Skeletal muscle tissue (tissue), 4 donors: ENCODE results near the gene PIGS. TPM values are rescaled to one million over a fixed set of nuclear protein-coding genes. Genes with fewer than 3 reads are reported as not detected.

Experiments
- H3K27ac ChIP-seq: one replicate; pipeline ENCODE4 v1.7.0; 2013; ENCODE audit warnings: mild to moderate bottlenecking, low read depth, low read length, inconsistent platforms
- H3K27me3 ChIP-seq, 3 donors: one replicate each; pipeline ENCODE4 v1.7.0; 2013; ENCODE audit warnings: low read length in 3 of 3; ENCODE audit not compliant: control insufficient read depth in 3 of 3, insufficient read depth in 3 of 3
- H3K36me3 ChIP-seq, 3 donors: one replicate each; pipeline ENCODE4 v1.7.0; 2013; ENCODE audit warnings: low read length in 3 of 3; ENCODE audit not compliant: control insufficient read depth in 3 of 3, insufficient read depth in 3 of 3
- H3K4me1 ChIP-seq, 3 donors: one replicate each; pipeline ENCODE4 v1.7.0; 2013; ENCODE audit warnings: low read length in 3 of 3, mild to moderate bottlenecking in 3 of 3; ENCODE audit not compliant: control insufficient read depth in 3 of 3, insufficient read depth in 3 of 3
- H3K4me3 ChIP-seq, 3 donors: one replicate each; pipeline ENCODE4 v1.7.0; 2013; ENCODE audit warnings: low read length in 3 of 3
- H3K9ac ChIP-seq, 3 donors: one replicate each; pipeline ENCODE4 v1.7.0; 2013; ENCODE audit warnings: low read length in 3 of 3, mild to moderate bottlenecking in 3 of 3, moderate library complexity in 2 of 3, low read depth in 1 of 3
- H3K9me3 ChIP-seq, 3 donors: one replicate each; pipeline ENCODE4 v1.7.0; 2013; ENCODE audit warnings: low read length in 3 of 3; ENCODE audit not compliant: control insufficient read depth in 3 of 3
- total RNA-seq: library from RNA; depleted of rRNA; stranded (reverse); fragments of >200 nt; gene quantifications from one replicate; pipeline ENCODE4 v1.2.3, GENCODE V29; 2014
- donor health status: Osteomylitis.

Gene PIGS
- total RNA-seq, 1 donor from 2014 or later, result 19.3 TPM

- Histone ChIP-seq H3K4me3 (no peak overlapping the region), H3K9me3 (no peaks in the 10 kb centered on the region), H3K9ac (no peak overlapping the region), H3K4me1 (no peaks in the 10 kb centered on the region), H3K27ac (no peak overlapping the region), H3K27me3 (peaks cover 0 to 9% (median 4%) of the 10 kb centered on the region in 3 donors), H3K36me3 (no peaks in the 10 kb centered on the region)
Measured at GRCh38 chr17:28532050-28532960, 39.0 kb downstream of the PIGS start.

- Histone ChIP-seq H3K4me3 (no peak overlapping the region), H3K36me3 (no peaks in the 10 kb centered on the region), H3K27ac (no peak overlapping the region), H3K9me3 (no peaks in the 10 kb centered on the region), H3K9ac (no peak overlapping the region), H3K27me3 (peaks cover 0 to 9% (median 4%) of the 10 kb centered on the region in 3 donors), H3K4me1 (no peaks in the 10 kb centered on the region)
Measured at GRCh38 chr17:28530926-28531325, 40.4 kb downstream of the PIGS start.

GRCh38 chr17:28530250-28530649, 41.1 kb downstream of the PIGS start:
- H3K4me3 ChIP-seq, result no peak overlapping the region
- H3K27ac ChIP-seq, result no peak overlapping the region
- H3K27me3 ChIP-seq, result peaks cover 0 to 9% (median 4%) of the 10 kb centered on the region in 3 donors
- H3K9me3 ChIP-seq, result no peaks in the 10 kb centered on the region
- no peaks in the 10 kb centered on the region for H3K36me3 ChIP-seq
- no peak overlapping the region for H3K9ac ChIP-seq
- no peaks in the 10 kb centered on the region for H3K4me1 ChIP-seq

- H3K27me3 ChIP-seq, result peaks cover 0 to 9% (median 4%) of the 10 kb centered on the region in 3 donors
- no peak overlapping the region for H3K4me3 ChIP-seq
- no peaks in the 10 kb centered on the region for H3K4me1 ChIP-seq
- H3K9ac ChIP-seq, result no peak overlapping the region
- H3K36me3 ChIP-seq, result no peaks in the 10 kb centered on the region
- H3K9me3 ChIP-seq, result no peaks in the 10 kb centered on the region
- H3K27ac ChIP-seq, result no peak overlapping the region
Measured at GRCh38 chr17:28529013-28529400, 42.3 kb downstream of the PIGS start.

- no peak overlapping the region for H3K9ac ChIP-seq
- no peaks in the 10 kb centered on the region for H3K9me3 ChIP-seq
- no peaks in the 10 kb centered on the region for H3K4me1 ChIP-seq
- no peaks in the 10 kb centered on the region for H3K36me3 ChIP-seq
- H3K4me3 ChIP-seq, result no peak overlapping the region
- no peak overlapping the region for H3K27ac ChIP-seq
- H3K27me3 ChIP-seq, result peaks cover 0 to 9% (median 1%) of the 10 kb centered on the region in 3 donors
Measured at GRCh38 chr17:28528327-28529012, 42.9 kb downstream of the PIGS start.

- Histone ChIP-seq H3K4me1 (no peaks in the 10 kb centered on the region), H3K36me3 (no peaks in the 10 kb centered on the region), H3K27me3 (peaks cover 0 to 9% (median 0%) of the 10 kb centered on the region in 3 donors), H3K4me3 (no peak overlapping the region), H3K9me3 (no peaks in the 10 kb centered on the region), H3K9ac (no peak overlapping the region), H3K27ac (no peak overlapping the region)
Measured at GRCh38 chr17:28527859-28528258, 43.5 kb downstream of the PIGS start.

- Histone ChIP-seq H3K27me3 (peaks cover 0 to 9% (median 0%) of the 10 kb centered on the region in 3 donors), H3K27ac (no peak overlapping the region), H3K4me3 (no peak overlapping the region), H3K36me3 (no peaks in the 10 kb centered on the region), H3K4me1 (no peaks in the 10 kb centered on the region), H3K9me3 (no peaks in the 10 kb centered on the region), H3K9ac (no peak overlapping the region)
Measured at GRCh38 chr17:28527181-28527681, 44.1 kb downstream of the PIGS start.

- H3K27me3 ChIP-seq, result peaks cover 0 to 8% (median 0%) of the 10 kb centered on the region in 3 donors
- no peaks in the 10 kb centered on the region for H3K9me3 ChIP-seq
- H3K36me3 ChIP-seq, result no peaks in the 10 kb centered on the region
- no peak overlapping the region for H3K9ac ChIP-seq
- no peaks in the 10 kb centered on the region for H3K4me1 ChIP-seq
- H3K27ac ChIP-seq, result no peak overlapping the region
- no peak overlapping the region for H3K4me3 ChIP-seq
Measured at GRCh38 chr17:28526381-28526780, 44.9 kb downstream of the PIGS start.

- no peak overlapping the region for H3K9ac ChIP-seq
- H3K36me3 ChIP-seq, result no peaks in the 10 kb centered on the region
- H3K4me3 ChIP-seq, result no peak overlapping the region
- no peak overlapping the region for H3K27ac ChIP-seq
- H3K27me3 ChIP-seq, result no peaks in the 10 kb centered on the region
- H3K9me3 ChIP-seq, result no peaks in the 10 kb centered on the region
- no peaks in the 10 kb centered on the region for H3K4me1 ChIP-seq
Measured at GRCh38 chr17:28524476-28525424, 46.6 kb downstream of the PIGS start.
